ENCODE data around the gene DDX24. TPM values are rescaled to one million over a fixed set of nuclear protein-coding genes. Genes with fewer than 3 reads are reported as not detected.
A peak's percentile ranks its signal among the peaks of the same experiment; 100 is the strongest.

Gene DDX24
- total and polyA plus RNA-seq, 2 of the 8 experiments (the other 6 are each of a cell fraction or from before 2014, with no cell fraction given), result 89.0 to 201 TPM

DNA sequence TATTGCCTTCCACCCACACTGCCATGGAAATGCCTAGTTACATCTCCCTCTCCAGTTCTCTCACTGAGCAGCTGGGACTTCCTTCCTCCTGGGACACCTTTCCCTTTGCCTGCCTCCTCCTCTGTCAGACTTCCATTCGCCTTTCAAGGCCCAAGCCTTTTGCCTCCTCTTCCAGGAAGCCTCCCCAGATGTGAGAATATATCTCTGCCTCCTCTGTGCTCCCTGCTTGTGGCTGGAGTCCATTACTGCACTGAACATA lies 45.3 kb upstream of the DDX24 start:
- no peak overlapping the region for H2AFZ ChIP-seq (ENCODE audit: low read length)
- H3K14ac ChIP-seq (ENCODE audit: insufficient read length), result no peak overlapping the region
- no peak overlapping the region for H3K23ac ChIP-seq (ENCODE audit: insufficient read length)
- DNase-seq (ENCODE audit: low read depth in 1 of 2, low spot score in 2 of 2) (peak in 1 of 2 experiments; percentile 31), FAIRE-seq (no peak)
- H3K4me3 ChIP-seq (ENCODE audit: extremely low read depth in 1 of 4, insufficient read depth in 2 of 4, low read depth in 3 of 4, low read length in 4 of 4), result no peak overlapping the region
- ChIA-PET POLR2A (ENCODE audit: partially characterized antibody) (no interaction called here), CTCF (ENCODE audit: partially characterized antibody) (no interaction called here)
- H4K8ac ChIP-seq (ENCODE audit: extremely low read depth, insufficient read depth, low read length), result no peak overlapping the region
- H3K4me2 ChIP-seq (ENCODE audit: insufficient read depth in 1 of 2, low read depth in 2 of 2, low read length in 2 of 2), result no peak overlapping the region
- TF ChIP-seq SRF (IDR thresholded peaks at IDR 0.05; ENCODE audit: low read depth, low read length), result no peak
- TF ChIP-seq CREB1 (IDR thresholded peaks at IDR 0.05), result no peak
- no peak for TF ChIP-seq RXRA (IDR thresholded peaks at IDR 0.05; ENCODE audit: insufficient read depth, low read depth, low read length)
- TF ChIP-seq SUZ12 (IDR thresholded peaks at IDR 0.05; ENCODE audit: low read length), result no peak
- TF ChIP-seq SIRT6 (IDR thresholded peaks at IDR 0.05; ENCODE audit: low read length), result no peak
- TF ChIP-seq ASH2L (IDR thresholded peaks at IDR 0.05; ENCODE audit: low read length), result no peak
- TF ChIP-seq EZH2 (IDR thresholded peaks at IDR 0.05; ENCODE audit: low read depth, low read length, severe bottlenecking), result no peak
- TF ChIP-seq CBX5 (IDR thresholded peaks at IDR 0.05; ENCODE audit: low read depth, low read length), result no peak
- TF ChIP-seq SIX5 (IDR thresholded peaks at IDR 0.05; ENCODE audit: low read depth, low read length), result no peak
- no peak for TF ChIP-seq EGR1 (IDR thresholded peaks at IDR 0.05; ENCODE audit: borderline replicate concordance, low read depth, low read length)
- no peak for TF ChIP-seq TEAD4 (IDR thresholded peaks at IDR 0.05; ENCODE audit: low read depth, low read length)
- no peak for TF ChIP-seq RBBP5 (IDR thresholded peaks at IDR 0.05; ENCODE audit: borderline replicate concordance, low read depth, low read length)
- TF ChIP-seq TBP (IDR thresholded peaks at IDR 0.05; ENCODE audit: low read depth, low read length), result no peak
- TF ChIP-seq SP4 (IDR thresholded peaks at IDR 0.05; ENCODE audit: low read length), result no peak
- no peak for TF ChIP-seq KDM4A (IDR thresholded peaks at IDR 0.05; ENCODE audit: low read depth, low read length, severe bottlenecking)
- H3K36me3 ChIP-seq (ENCODE audit: control insufficient read depth in 2 of 4, insufficient read depth in 4 of 4, low read length in 3 of 4), result no peaks in the 10 kb centered on the region
- H3K23me2 ChIP-seq (ENCODE audit: low read depth, low read length), result peaks cover 9% of the 10 kb centered on the region; the same call in 1 of the 2 replicates
- H2AK5ac ChIP-seq (ENCODE audit: low read depth, low read length), result no peak overlapping the region
- no peaks in the 10 kb centered on the region for H3K79me1 ChIP-seq (ENCODE audit: low read depth, low read length)
- no peak overlapping the region for H4K5ac ChIP-seq (ENCODE audit: insufficient read length, low read depth, low read length)
- H3K4ac ChIP-seq (replicated peaks; ENCODE audit: insufficient read length, low read depth, low read length), result no peak overlapping the region
- no peak overlapping the region for H4K91ac ChIP-seq (replicated peaks; ENCODE audit: insufficient read length, low read length)
- peaks cover 0 to 2% (median 0%) of the 10 kb centered on the region in 4 experiments; a peak in 2 of 7 replicates for H3K27me3 ChIP-seq (replicated peaks in 1 of 4; ENCODE audit: control insufficient read depth in 3 of 4, extremely low read depth in 1 of 4, insufficient read depth in 3 of 4, low read length in 3 of 4)
- no peak overlapping the region for H3K18ac ChIP-seq (ENCODE audit: extremely low read depth, low read length)
- peaks cover 0 to 4% (median 2%) of the 10 kb centered on the region in 4 experiments; a peak in 3 of 7 replicates for H3K4me1 ChIP-seq (replicated peaks in 1 of 4; ENCODE audit: control insufficient read depth in 3 of 4, insufficient read depth in 4 of 4, low read length in 3 of 4)
- 0 out of 2 replicates have a peak overlapping the region, but pooled peaks have one; percentile 9 for H2BK12ac ChIP-seq (ENCODE audit: low read depth, low read length)
- no peak overlapping the region for H3K9ac ChIP-seq (replicated peaks in 1 of 4; ENCODE audit: extremely low read depth in 1 of 4, low read depth in 3 of 4, low read length in 3 of 4)
- no peaks in the 10 kb centered on the region for H3K79me2 ChIP-seq (ENCODE audit: control insufficient read depth in 1 of 2, insufficient read depth in 2 of 2, low read length in 2 of 2)
- 74% methylated on average over 1 of the region's 1 CpG; no CpG with 5 or more reads in 1 of the 2 experiments for WGBS, 2 experiments (ENCODE audit: extremely low coverage in 1 of 2, insufficient coverage in 1 of 2, insufficient read length in 1 of 2, insufficient replicate concordance in 2 of 2, low coverage in 1 of 2, low lambda C conversion rate in 2 of 2, missing lambda C conversion rate in 1 of 2)
- H2BK5ac ChIP-seq (ENCODE audit: low read depth, low read length), result no peak overlapping the region
- H4K20me1 ChIP-seq (replicated peaks in 1 of 2; ENCODE audit: control insufficient read depth in 1 of 2, insufficient read depth in 2 of 2, low read length in 2 of 2), result no peaks in the 10 kb centered on the region
- H3K56ac ChIP-seq (replicated peaks; ENCODE audit: insufficient read length, low read depth, low read length), result no peak overlapping the region
- no peak overlapping the region for H2BK20ac ChIP-seq (ENCODE audit: low read length)
- no peak overlapping the region for H2BK15ac ChIP-seq (ENCODE audit: low read length)
- no peak overlapping the region for H2BK120ac ChIP-seq (replicated peaks; ENCODE audit: low read depth, low read length)
- H3K27ac ChIP-seq (ENCODE audit: low read depth, low read length), result no peak overlapping the region
- H3K9me3 ChIP-seq (ENCODE audit: insufficient read depth in 2 of 2, low read depth in 1 of 2, low read length in 1 of 2), result no peaks in the 10 kb centered on the region
